Measurements from ENCODE around the gene MSX1. TPM values are rescaled to one million over a fixed set of nuclear protein-coding genes. Genes with fewer than 3 reads are reported as not detected.
"Not testable (repeated sequence)": the region's sequence is repeated elsewhere in the genome, so short reads cannot be mapped to it uniquely, and the experiment has no call there.

MSX1 gene
- total RNA-seq, 1 donor from 2014 or later = 2.9 TPM

DNA sequence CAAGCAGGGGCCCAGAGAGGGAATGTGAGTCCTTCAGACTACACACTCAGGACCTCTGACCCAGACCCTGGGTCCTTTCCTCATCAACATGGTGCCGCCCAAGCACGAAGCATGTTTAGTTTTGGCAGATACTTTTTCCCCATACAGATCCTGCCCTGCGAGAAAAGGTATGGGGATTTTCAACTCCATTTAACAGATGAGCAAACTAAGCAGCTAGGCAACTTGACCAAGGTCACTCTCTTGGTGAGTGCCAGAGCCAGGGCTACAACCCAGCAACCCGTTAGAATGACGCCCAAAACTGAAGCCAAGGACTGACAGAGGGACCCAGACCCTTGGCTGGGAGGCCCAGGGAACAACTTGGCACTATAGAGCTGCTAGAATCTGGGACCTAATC lies 40.3 kb upstream of the MSX1 start:
- no peak for DNase-seq (ENCODE audit: low spot score, unreplicated experiment)
- Mint-ChIP-seq H3K27ac (no peak overlapping the region), H3K36me3 (ENCODE audit: insufficient read depth) (no peaks in the 10 kb centered on the region), H3K4me3 (ENCODE audit: low read depth) (no peak overlapping the region), H3K4me1 (ENCODE audit: low read depth) (no peaks in the 10 kb centered on the region), H3K27me3 (peaks cover 6% of the 10 kb centered on the region), H3K9me3 (ENCODE audit: low read depth) (peaks cover 9% of the 10 kb centered on the region)
- TF ChIP-seq CTCF (IDR thresholded peaks at IDR 0.05; ENCODE audit: unreplicated experiment) = no peak

- peaks cover 11% of the 10 kb centered on the region for H3K27me3 Mint-ChIP-seq
- DNase-seq (ENCODE audit: low spot score, unreplicated experiment) = no peak
- no peaks in the 10 kb centered on the region for H3K4me1 Mint-ChIP-seq (ENCODE audit: low read depth)
- no peak overlapping the region for H3K4me3 Mint-ChIP-seq (ENCODE audit: low read depth)
- H3K9me3 Mint-ChIP-seq (ENCODE audit: low read depth) = peaks cover 9% of the 10 kb centered on the region
- TF ChIP-seq CTCF (IDR thresholded peaks at IDR 0.05; ENCODE audit: unreplicated experiment) = no peak
- no peaks in the 10 kb centered on the region for H3K36me3 Mint-ChIP-seq (ENCODE audit: insufficient read depth)
- no peak overlapping the region for H3K27ac Mint-ChIP-seq
Observed at GRCh38 chr4:4820261-4820660, 39.2 kb upstream of the MSX1 start.

GRCh38 chr4:4820739-4821138 lies 38.7 kb upstream of the MSX1 start:
- Mint-ChIP-seq H3K4me1 (ENCODE audit: low read depth) (no peaks in the 10 kb centered on the region), H3K4me3 (ENCODE audit: low read depth) (no peak overlapping the region), H3K27me3 (peaks cover 12% of the 10 kb centered on the region), H3K9me3 (ENCODE audit: low read depth) (peaks cover 10% of the 10 kb centered on the region), H3K27ac (no peak overlapping the region), H3K36me3 (ENCODE audit: insufficient read depth) (no peaks in the 10 kb centered on the region)
- TF ChIP-seq CTCF (IDR thresholded peaks at IDR 0.05; ENCODE audit: unreplicated experiment) = no peak
- no peak for DNase-seq (ENCODE audit: low spot score, unreplicated experiment)

DNA sequence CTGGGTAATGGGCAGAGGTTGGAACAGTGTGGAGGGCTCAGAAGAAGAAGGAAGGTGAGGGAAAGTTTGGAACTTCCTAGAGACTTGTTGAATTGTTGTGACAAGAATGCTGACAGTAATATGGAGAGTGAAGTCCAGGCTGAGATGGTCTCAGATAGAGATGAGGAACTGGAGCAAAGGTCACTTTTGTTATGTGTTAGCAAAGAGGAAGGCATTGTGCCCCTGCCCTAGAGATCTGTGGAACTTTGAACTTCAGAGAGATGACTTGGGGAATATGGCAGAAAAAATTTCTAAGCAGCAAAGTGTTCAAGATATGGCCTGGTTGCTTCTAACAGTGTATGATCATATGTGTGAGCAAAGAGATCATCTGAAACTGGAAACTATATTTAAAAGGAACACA lies 37.9 kb upstream of the MSX1 start:
- no peak for DNase-seq (ENCODE audit: low spot score, unreplicated experiment)
- peaks cover 16% of the 10 kb centered on the region for H3K27me3 Mint-ChIP-seq
- no peaks in the 10 kb centered on the region for H3K36me3 Mint-ChIP-seq (ENCODE audit: insufficient read depth)
- no peak for TF ChIP-seq CTCF (IDR thresholded peaks at IDR 0.05; ENCODE audit: unreplicated experiment)
- no peak overlapping the region for H3K4me3 Mint-ChIP-seq (ENCODE audit: low read depth)
- no peak overlapping the region for H3K27ac Mint-ChIP-seq
- H3K4me1 Mint-ChIP-seq (ENCODE audit: low read depth) = no peaks in the 10 kb centered on the region
- H3K9me3 Mint-ChIP-seq (ENCODE audit: low read depth) = peaks cover 13% of the 10 kb centered on the region

DNA sequence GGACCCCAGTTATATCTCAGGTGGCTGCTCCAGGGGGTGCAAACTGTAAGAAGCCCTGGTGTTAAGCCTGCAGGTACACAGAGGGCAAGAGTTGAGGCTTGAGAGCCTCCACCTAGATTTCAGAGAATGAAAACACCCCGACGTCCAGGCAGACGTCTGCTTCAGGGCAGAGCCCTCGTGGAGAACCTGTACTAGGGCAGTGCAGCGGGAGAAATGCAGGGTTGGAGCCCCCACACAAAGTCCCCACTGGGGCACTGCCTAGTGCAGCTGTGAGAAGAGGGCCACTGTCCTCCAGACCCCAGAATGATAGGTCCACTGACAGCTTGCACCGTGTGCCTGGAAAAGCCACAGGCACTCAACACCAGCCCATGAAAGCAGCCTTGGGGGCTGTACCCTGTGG lies 37.2 kb upstream of the MSX1 start:
- Mint-ChIP-seq H3K27me3 (peaks cover 16% of the 10 kb centered on the region), H3K9me3 (ENCODE audit: low read depth) (peaks cover 13% of the 10 kb centered on the region)
- not testable (repeated sequence) for H3K36me3 Mint-ChIP-seq (ENCODE audit: insufficient read depth); H3K27ac Mint-ChIP-seq; H3K4me1 Mint-ChIP-seq (ENCODE audit: low read depth); H3K4me3 Mint-ChIP-seq (ENCODE audit: low read depth); DNase-seq (ENCODE audit: low spot score, unreplicated experiment)

DNA sequence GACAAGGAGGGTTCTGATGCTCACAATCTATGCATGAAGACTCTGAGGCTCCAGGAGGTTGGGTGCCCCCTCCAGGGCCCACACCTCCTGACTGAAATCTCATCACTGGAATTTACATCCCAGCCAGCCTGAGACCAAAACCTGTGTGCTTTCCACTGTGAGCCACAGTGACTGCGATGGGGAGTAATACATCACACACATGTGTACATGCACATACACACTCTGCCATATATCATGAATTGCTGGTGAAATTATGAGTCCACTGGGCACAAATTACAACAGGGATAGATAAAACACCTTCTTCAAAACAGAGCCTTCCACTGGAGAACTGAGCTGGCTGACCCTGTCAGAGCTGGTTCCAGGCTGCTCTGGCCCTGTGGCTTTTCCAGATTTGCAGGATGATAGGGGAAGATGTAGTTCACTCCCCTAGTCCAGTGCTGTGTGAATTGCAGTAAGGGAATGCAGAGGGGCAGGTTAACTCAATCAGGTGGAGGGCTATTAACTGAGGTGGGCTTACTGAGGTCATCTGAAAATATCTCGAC lies 35.8 kb upstream of the MSX1 start:
- no peak for TF ChIP-seq CTCF (IDR thresholded peaks at IDR 0.05; ENCODE audit: unreplicated experiment)
- Mint-ChIP-seq H3K27me3 (peaks cover 22% of the 10 kb centered on the region), H3K36me3 (ENCODE audit: insufficient read depth) (no peaks in the 10 kb centered on the region), H3K4me1 (ENCODE audit: low read depth) (no peaks in the 10 kb centered on the region), H3K9me3 (ENCODE audit: low read depth) (peaks cover 13% of the 10 kb centered on the region), H3K27ac (no peak overlapping the region), H3K4me3 (ENCODE audit: low read depth) (no peak overlapping the region)
- DNase-seq (ENCODE audit: low spot score, unreplicated experiment) = no peak

Measured in progenitor cell of endocrine pancreas (in vitro differentiated cells).